Adrenal gland (tissue), 5 donors: ENCODE data around the gene EVL.

ENCODE experiments used
- CTCF ChIP-seq, 6 experiments: fragments of 450-650 bp in 4 of 6; fragments of 200-600 bp in 2 of 6; sonication (generic) in 1 of 6; IDR thresholded peaks; 1 replicate in 5 of 6; 2 replicates in 1 of 6; pipeline versions ENCODE4 v1.5.1 to v1.8.0; 2016 to 2021; ENCODE audit warnings: antibody characterized with exemption in 6 of 6, mild to moderate bottlenecking in 2 of 6, moderate library complexity in 1 of 6
- POLR2A ChIP-seq, 2 donors: fragments of 450-650 bp; IDR thresholded peaks; one replicate each; pipeline ENCODE4 v1.6.1; 2017; ENCODE audit warnings: antibody characterized with exemption in 2 of 2, mild to moderate bottlenecking in 2 of 2, moderate library complexity in 1 of 2
- donor health status: DM: no; HTN: no; CAD: no.

DNA sequence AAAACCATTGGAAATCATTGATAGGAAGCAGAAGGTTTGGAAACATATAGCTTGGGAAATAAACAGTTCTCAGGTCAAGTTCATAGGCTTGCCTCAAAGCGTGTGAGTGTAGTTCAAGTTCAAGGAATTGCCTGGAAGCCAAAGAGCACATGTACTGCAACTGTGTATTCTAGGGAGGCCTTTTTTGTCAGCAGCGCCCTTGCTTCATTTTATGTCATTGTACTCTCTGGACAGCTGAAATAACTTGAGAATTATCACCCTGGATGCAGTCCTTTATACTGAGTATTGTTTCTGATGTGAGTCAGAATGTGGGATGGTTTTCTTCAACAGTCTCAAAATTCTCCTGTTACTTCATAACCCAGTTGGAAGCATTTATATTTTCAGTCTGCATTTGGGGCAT, 16.0 kb upstream of the EVL start:
- TF ChIP-seq CTCF (IDR thresholded peaks at IDR 0.05) (no peak), POLR2A (IDR thresholded peaks at IDR 0.05) (no peak)
